ENCODE results near the gene RBM47. TPM values are rescaled to one million over a fixed set of nuclear protein-coding genes. Genes with fewer than 3 reads are reported as not detected.

The RBM47 gene
- total RNA-seq, 1 donor from 2014 or later, result 61.1 TPM

DNA sequence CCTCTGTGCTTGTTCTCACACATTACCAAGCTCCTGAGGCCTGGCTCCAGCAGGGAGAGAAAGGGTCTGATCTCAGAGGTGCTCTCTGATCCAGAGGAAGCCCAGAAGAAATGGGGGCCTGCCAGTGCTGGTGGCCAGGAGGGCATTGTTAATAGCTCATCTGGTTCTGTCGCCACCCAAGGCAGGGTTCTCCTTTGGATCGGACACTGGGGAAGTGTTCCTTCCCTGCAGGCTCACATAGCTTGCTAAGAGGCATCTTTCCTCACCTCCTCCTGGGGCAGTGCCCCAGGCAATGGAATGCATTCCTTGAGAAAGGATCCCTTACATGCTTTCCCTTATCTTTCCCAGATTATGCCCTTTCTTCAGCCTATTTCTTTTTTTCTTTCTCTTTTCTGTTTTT lies 53.8 kb downstream of the RBM47 start:
- TF ChIP-seq POLR2A (IDR thresholded peaks at IDR 0.05) (no peak), POLR2AphosphoS5 (IDR thresholded peaks at IDR 0.05; ENCODE audit: insufficient read depth in 1 of 2, low read depth in 1 of 2) (no peak)
- TF ChIP-seq, protein P1, sequence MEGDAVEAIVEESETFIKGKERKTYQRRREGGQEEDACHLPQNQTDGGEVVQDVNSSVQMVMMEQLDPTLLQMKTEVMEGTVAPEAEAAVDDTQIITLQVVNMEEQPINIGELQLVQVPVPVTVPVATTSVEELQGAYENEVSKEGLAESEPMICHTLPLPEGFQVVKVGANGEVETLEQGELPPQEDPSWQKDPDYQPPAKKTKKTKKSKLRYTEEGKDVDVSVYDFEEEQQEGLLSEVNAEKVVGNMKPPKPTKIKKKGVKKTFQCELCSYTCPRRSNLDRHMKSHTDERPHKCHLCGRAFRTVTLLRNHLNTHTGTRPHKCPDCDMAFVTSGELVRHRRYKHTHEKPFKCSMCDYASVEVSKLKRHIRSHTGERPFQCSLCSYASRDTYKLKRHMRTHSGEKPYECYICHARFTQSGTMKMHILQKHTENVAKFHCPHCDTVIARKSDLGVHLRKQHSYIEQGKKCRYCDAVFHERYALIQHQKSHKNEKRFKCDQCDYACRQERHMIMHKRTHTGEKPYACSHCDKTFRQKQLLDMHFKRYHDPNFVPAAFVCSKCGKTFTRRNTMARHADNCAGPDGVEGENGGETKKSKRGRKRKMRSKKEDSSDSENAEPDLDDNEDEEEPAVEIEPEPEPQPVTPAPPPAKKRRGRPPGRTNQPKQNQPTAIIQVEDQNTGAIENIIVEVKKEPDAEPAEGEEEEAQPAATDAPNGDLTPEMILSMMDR (IDR thresholded peaks at IDR 0.05), result no peak
- no peaks in the 10 kb centered on the region for H3K36me3 ChIP-seq
- peaks cover 16% of the 10 kb centered on the region for H3K4me1 ChIP-seq
- H3K27ac ChIP-seq, result no peak overlapping the region
- no peak overlapping the region for H3K4me3 ChIP-seq
- DNase-seq (ENCODE audit: extremely low spot score in 2 of 2), result no peak
- H3K9me3 ChIP-seq, result no peaks in the 10 kb centered on the region
- H3K27me3 ChIP-seq, result no peaks in the 10 kb centered on the region
- intact Hi-C loops (cut with DNase I), result no loop called here

DNA sequence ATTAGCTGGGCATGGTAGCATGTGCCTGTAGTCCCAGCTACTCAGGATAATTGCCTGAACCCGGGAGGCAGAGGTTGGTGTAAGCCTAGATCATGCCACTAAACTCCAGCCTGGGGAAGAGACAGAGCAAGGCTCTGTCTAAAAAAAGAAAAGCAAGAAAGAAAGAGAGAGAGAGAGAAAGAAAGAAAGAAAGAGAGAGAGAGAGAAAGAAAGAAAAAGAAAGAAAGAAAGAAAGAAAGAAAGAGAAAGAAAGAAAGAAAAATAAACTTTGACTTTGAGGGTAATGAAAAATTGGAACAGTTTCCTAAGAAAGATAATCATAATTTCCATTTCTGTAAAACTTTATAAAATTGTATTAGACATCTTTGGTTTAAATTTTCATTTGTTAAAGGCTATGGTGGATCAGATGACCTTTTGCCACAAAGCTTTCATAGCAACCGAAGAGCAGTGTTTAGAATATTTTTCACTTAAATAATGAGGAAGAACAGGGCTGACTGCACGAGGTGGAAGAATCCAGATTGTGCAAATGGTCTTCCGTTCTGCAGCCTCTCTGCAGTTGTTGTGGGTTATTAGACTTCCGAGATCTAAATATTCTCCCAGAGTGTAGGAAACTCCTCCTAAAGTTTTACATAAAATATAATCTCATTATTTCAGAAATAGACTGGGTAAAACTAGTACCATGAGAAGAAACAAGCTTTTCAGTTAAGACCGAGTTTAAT lies 55.9 kb downstream of the RBM47 start:
- H3K9me3 ChIP-seq, result no peaks in the 10 kb centered on the region
- no peaks in the 10 kb centered on the region for H3K36me3 ChIP-seq
- no peak overlapping the region for H3K27ac ChIP-seq
- peaks cover 16% of the 10 kb centered on the region for H3K4me1 ChIP-seq
- no peaks in the 10 kb centered on the region for H3K27me3 ChIP-seq
- TF ChIP-seq POLR2A (IDR thresholded peaks at IDR 0.05) (no peak), POLR2AphosphoS5 (IDR thresholded peaks at IDR 0.05; ENCODE audit: insufficient read depth in 1 of 2, low read depth in 1 of 2) (no peak)
- TF ChIP-seq, protein P1 (IDR thresholded peaks at IDR 0.05), result no peak
- DNase-seq (ENCODE audit: extremely low spot score in 2 of 2), result no peak
- no peak overlapping the region for H3K4me3 ChIP-seq
- intact Hi-C loops (cut with DNase I), result no loop called here

DNA sequence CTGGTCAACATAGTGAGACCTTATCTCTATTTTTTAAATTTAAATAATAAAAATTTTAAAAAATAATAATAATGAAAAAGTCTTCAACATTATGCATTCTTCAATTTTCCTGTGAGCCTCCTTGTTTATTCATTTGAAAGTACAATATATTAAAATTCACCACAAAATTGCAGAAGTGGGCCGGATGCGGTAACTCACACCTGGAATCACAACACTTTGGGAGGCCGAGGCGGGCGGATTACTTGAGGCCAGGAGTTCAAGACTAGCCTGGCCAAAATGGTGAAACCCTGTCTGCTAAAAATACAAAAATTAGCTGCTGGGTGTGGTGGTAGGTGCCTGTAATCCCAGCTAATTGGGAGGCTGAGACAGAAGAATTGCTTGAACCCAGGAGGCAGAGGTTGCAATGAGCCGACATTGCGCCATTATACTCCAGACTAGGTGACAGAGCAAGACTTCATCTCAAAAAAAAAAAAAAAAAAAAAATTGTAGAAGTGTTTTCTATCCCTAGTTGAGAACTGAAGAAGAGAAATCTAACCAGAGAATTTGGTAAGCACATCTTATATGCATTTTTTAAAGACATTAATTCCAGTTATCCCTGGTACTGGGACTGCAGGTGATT lies 56.9 kb downstream of the RBM47 start:
- no peak for DNase-seq (ENCODE audit: extremely low spot score in 2 of 2)
- intact Hi-C loops (cut with DNase I), result no loop called here
- no peak for TF ChIP-seq POLR2AphosphoS5 (IDR thresholded peaks at IDR 0.05; ENCODE audit: insufficient read depth in 1 of 2, low read depth in 1 of 2)
- no peak for TF ChIP-seq POLR2A (IDR thresholded peaks at IDR 0.05)
- TF ChIP-seq, protein P1 (IDR thresholded peaks at IDR 0.05), result no peak

DNA sequence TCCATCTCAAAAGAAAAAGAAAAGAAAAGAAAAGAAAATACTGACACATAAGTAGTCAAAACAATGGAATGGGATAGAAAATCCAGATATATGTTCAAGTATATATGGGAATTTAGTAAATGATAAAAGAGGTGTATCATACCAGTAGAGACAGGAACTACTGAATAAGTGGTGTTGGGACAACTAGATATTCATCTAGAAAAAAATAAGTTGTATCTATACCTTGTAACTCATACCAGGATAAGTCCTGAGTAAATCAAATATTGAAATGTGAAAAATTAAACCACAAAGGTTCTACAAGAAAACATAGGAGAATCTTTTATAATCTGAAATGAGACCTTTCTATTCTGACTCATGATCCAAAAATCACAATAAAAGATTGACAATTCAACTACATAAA lies 58.5 kb downstream of the RBM47 start:
- Histone ChIP-seq H3K27ac (no peak overlapping the region), H3K4me1 (no peaks in the 10 kb centered on the region), H3K4me3 (no peak overlapping the region), H3K27me3 (no peaks in the 10 kb centered on the region), H3K36me3 (no peaks in the 10 kb centered on the region), H3K9me3 (no peaks in the 10 kb centered on the region)
- TF ChIP-seq POLR2AphosphoS5 (IDR thresholded peaks at IDR 0.05; ENCODE audit: insufficient read depth in 1 of 2, low read depth in 1 of 2) (no peak), POLR2A (IDR thresholded peaks at IDR 0.05) (no peak)
- TF ChIP-seq, protein P1 (IDR thresholded peaks at IDR 0.05), result no peak
- DNase-seq (ENCODE audit: extremely low spot score in 2 of 2), result no peak
- intact Hi-C loops (cut with DNase I), result no loop called here

More for the DNA sequence above, 56.9 kb downstream of the RBM47 start:
- no peak overlapping the region for H3K27ac ChIP-seq
- H3K9me3 ChIP-seq, result no peaks in the 10 kb centered on the region
- H3K36me3 ChIP-seq, result no peaks in the 10 kb centered on the region
- no peak overlapping the region for H3K4me3 ChIP-seq
- H3K4me1 ChIP-seq, result peaks cover 16% of the 10 kb centered on the region
- H3K27me3 ChIP-seq, result no peaks in the 10 kb centered on the region

All from vagina (tissue), 2 donors.